ENCODE data around the gene PHACTR1.

PHACTR1 gene

DNA sequence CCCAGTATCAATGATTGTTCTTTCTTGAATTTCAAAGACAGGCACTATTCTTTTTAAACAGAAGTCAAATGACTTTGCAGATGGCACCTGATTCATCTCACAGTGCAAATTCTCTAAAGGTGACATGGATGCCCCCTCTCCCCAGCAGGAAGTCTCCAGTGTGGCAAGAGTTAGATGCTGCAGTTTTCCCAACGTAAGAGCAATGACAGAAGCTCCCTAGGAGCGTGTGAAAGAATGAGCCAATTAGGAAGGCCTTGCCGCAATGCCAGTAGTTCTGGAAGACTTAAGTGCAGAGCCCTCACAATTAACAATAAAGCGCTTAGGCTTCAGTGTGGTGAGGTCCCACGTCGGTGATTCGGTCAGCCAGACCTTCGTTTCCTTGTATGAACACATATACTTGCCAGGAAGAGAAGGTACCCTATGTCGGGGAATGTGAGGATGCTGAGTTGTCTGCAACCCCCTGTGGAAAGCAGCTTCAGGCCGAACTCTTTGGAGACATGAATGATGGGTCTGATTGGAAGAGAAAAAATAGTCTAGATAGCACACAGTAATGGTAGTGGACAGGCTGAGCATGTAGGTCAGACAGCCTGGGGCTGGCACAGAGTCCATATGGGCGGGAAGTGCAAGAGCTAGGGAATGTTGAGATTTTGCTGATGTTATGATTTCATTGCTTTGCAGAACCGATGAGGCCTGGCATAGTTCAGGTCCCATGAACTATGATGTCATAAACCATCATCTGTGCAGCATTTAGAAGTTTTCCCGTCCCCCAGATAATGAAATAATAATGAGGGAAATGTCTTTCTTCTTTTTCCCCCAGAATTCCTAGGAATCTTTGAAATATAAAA is 132.6 kb downstream of the PHACTR1 start:
- DNase-seq (ENCODE audit: low read depth in 1 of 2, low spot score in 1 of 2), result no peak

DNA sequence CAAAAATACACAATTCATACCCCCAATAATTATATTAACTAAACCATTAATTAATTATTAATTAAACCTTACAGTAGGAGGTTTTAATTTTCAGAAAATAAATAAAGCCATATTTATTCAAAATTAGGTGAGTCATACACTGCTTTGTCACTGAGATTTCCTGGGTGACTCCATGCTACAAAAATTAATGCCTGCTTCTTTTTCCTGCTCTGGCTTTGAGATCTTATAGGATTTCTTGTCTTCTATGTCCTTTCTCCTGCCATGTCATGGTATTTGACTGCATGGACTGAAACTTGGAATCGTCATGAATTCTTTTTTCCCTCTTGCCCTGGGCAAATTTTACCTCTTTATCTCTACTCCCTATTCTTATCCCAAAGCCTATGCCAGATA is 133.2 kb downstream of the PHACTR1 start:
- no peak for DNase-seq (ENCODE audit: low read depth in 1 of 2, low spot score in 1 of 2)

DNA sequence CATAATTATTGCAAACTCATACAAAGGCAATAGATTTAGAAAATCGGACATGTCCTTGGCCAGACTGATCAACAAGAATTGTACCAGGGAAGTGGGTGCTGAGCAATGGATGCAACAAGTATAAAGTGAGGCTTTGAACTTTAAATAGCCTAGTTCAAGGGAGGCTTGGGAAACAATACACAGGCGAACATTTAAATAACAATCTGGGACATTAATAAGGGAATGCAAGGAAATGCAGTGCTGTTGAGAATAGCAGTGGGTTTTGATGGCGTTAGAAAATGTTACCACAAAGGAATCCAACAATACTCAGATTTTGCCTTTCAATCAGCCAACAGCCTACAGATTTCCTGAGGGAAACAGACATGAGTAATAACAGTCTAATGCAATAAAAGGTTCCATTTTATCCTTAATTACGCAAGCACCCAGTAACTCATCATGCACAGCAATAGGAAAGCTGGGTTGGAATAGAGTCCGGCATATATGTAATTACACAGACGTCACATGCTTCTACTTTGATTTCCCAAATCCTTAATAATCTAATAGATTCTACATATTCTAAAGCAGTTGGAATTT is 134.6 kb downstream of the PHACTR1 start:
- DNase-seq (ENCODE audit: low read depth in 1 of 2, low spot score in 1 of 2), result no peak

DNA sequence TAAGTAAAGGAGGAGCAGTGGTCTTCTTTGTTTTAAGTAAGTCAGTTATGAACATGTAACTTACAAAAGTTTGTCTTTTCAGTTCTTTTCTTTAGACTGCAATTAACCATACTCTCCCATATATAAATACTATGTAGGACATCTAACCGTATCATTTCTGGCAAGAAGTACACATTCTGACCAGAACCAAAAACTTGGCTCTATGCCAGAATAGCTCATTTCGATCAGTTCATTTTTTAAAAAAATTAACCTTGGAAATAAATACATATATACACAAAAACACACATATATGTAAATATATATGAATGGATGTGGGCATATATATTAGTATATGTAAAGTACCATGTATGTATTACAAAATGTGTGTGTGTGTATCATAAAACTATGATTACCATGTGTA is 145.0 kb downstream of the PHACTR1 start:
- no peak for DNase-seq (ENCODE audit: low read depth in 1 of 2, low spot score in 1 of 2)

DNA sequence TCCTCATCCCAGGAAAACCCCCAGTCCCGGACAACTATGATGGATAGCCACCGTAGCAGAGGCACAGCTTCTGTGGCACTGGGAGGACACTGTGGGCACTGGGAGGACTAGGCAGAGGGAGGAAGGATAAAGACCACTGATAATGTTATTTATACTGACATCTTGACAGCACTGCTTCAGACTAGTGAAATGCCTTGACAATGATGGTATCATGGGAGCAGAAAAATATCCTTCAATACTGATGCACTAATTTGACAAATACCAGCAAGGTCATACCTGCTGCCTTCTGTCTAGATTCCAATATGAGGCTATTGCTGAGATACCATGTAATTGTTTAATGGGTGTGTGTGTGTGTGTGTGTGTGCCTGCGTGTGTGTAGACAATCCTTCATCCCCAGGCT is 148.6 kb downstream of the PHACTR1 start:
- no peak for DNase-seq (ENCODE audit: low read depth in 1 of 2, low spot score in 1 of 2)

DNA sequence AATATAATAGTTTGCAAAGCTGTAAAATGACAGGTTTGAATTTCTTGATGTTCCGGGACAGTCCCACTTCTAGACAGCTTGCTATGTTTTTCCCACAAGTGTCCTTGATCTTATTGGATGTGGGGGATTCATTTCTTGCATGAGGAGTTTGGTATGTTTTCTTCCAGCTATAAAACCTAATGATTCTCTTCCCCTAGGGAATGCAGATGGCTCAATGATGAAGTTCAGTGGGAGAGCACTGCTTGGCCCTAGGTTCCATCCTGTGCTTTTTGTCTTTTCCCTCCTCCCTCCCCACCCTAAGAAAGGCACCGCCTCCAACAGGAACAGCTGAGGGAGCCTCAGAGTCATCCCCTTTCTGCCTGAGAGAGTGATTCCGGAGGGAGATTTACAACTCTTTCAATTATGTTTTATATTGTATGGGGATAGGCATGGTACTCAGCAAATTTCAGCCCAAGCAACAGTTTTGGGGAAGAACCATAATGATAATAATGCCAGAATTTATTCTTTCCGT is 149.2 kb downstream of the PHACTR1 start:
- DNase-seq (ENCODE audit: low read depth in 1 of 2, low spot score in 1 of 2), result no peak

DNA sequence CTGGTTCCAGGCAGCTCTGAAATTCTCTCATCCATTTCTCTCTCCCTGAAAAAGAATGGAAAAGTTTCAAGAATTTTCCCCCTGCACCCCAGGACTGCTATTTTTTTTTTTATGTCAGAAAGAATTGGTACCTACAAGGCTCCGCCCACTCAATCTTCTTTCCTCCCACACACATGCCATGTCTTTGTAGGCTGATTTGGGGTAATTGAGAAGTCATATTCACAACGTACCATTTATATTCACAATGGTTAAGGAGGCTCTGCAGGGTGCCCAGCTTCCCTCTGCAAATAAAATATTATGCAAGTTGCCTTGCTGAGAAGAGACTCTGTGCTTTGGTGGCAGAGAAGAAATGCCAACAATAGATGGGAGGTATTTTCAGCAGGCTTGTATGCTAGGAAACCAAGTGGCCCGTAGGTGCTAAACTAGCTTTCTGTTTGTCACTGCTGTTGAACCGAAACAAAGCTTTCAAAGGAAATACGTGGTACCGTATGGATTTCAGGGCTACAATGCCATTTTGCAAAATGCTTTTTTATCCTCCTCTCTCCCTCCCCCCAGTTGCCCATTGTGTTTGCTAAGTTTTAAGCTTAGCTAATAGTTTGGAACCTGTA is 150.0 kb downstream of the PHACTR1 start:
- no peak for DNase-seq (ENCODE audit: low read depth in 1 of 2, low spot score in 1 of 2)

DNA sequence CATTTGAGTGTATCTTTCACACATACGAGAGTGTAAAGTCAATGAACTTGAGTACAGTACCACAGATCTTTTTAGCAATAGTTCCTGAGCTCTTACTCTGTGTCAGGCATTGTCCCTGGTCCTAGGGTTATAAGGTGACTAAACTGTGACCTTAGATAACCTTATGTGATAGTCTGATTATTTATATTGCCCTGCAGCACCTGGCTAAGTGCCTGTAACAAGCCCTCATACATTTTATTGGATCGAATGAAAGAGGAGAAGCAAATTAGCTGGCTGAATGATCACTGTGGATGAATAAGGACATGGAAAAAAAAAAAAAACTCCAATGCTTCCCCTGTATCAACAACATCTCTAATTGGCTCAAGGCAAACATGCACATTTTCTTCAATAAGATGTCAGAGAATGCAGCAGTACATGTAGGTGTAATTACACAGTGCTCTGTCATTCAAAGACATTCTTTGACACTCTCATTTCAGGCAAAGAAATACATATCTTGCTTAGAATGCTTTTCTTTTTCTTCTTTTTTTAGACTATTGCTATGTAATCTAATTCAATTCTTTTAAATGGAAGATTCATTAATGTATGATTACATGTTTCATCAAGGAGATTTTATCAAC is 153.4 kb downstream of the PHACTR1 start:
- DNase-seq (ENCODE audit: low read depth in 1 of 2, low spot score in 1 of 2), result no peak

DNA sequence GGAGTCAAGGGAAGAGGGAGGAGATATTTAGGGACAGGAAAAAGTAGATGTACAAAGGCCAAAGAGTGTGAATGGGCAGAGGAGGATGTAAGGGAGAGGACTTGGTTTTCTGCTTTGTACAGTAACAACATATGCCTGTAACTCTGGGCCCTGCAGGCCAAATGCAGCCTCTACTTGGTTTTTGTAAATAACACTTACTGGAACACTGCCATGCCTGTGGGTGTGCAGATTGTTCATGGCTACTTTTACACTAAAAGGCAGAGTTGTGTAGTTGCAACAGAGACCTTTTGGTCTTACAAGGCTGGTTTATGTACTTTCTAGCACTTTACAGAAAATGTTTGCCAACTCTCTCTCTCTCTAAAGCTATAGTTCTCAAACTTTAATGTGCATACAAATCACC is 157.1 kb downstream of the PHACTR1 start:
- DNase-seq (ENCODE audit: low read depth in 1 of 2, low spot score in 1 of 2), result no peak

DNA sequence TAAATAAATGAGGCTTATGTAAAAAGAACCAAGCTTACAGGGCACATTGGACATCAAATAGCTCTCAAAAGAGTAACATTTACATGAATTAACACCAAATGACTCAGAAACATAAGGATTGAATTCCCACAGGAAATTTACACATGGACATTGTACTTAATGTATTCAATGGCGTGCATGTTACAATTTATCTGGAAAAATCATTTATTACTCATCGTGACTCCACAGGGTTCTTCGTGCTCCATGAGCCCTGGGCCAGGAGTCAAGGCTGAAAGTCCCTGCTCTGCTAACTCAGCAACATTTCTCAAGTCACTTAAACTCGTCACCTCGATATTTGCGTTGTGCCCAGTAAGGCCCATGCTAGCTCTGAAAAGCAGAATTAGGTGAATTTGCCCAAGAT is 158.5 kb downstream of the PHACTR1 start:
- no peak for DNase-seq (ENCODE audit: low read depth in 1 of 2, low spot score in 1 of 2)

DNA sequence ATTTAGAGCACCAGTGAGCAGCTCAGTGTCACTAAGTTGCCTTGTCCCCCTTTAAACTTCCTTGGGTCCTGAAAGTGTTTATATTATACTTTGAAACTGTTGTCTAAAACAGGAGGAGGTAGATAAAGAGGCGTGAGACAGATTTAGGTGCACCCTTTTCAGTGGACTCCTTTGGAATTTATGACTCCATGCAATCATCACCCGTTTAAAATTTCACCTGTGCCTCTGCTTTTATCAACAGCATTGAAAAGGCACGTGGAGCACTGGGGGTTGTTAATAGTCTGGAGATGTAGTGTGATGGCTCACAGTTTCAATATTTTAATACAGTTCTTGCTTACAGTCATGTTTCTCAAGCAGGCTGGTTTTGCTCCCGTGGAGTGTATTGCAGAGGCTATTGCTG is 162.2 kb downstream of the PHACTR1 start:
- DNase-seq (ENCODE audit: low read depth in 1 of 2, low spot score in 1 of 2), result no peak

DNA sequence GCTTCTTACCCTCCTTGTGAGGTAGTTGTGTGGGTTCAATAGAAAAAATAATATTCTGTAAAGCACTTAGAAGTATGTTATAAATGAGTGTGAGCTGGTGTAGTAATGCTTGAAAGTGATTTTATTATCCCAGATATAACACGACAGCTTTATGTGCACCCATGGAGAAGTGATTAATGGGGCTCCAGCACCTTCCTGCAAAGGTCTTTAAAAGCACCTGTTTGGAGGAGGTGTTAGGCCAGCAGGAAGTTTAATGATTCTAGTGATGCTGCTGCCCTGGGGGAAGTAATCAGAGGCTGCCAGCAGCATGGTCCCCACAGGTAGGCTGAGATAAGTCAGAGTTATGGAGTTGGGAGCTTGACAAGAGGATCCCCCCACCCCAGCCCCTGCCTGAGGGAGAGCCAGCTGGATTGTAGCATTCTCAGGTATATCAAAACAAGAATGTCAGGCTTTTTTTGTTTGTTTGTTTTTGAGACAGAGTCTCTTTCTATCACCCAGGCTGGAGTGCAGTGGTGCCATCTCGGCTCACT is 166.3 kb downstream of the PHACTR1 start:
- DNase-seq (ENCODE audit: low read depth in 1 of 2, low spot score in 1 of 2), result no peak

DNA sequence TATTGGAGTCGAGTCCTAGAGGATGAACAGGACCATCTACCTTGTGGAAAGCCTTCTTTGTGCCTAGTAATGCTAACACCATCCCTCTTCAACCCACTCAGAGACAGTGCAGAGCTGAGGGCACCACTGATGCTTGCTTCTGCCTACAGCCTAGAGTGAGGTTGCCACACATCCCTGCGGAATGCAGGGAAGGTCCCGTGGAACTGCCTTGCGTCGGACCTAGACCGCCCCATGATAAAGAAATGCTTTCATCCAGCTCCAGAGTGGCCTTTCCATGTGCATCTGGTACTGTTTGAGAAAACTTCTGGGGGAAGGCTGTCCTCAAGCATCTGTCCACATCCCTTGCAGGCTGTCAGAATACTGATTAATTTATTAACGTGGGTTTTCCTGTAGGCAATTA is 168.4 kb downstream of the PHACTR1 start:
- no peak for DNase-seq (ENCODE audit: low read depth in 1 of 2, low spot score in 1 of 2)

DNA sequence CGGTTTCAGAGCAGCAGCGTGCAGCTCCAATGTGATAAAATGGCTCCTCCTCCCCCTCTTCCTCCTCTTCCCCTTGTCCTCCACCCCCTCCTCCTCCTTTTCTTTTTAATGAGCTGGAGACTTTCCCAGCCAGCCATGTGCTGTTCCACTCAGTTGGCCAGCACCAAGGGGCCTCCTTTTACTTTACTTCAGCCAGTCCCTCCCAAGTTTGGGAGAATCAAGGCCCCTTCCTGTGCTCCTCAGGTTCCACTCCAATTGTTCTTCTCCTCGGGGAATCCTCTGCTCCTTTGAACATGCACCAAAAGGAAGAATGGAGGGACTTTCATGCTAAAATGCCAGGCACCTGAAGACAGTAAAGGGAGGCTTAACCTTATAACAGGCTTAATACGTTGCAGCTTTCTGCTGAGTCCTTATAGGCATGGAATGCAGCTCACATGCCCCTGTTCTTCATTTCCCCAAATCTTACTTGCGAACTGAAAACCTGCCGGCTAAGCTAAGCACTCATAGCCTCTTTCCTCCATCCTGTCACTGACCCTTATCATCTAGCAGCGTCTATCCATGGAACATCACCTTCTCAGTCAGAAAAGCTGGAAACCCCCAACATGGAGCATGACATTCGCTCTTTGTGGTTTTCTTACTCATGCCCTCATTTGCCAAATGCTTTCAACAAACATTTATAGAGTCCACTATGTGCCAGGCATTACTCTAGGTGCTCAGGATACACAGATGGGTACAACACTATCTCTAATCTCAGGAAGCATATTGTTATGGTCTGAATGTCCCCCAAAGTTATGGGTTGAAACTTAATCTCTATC is 170.6 kb downstream of the PHACTR1 start:
- DNase-seq (ENCODE audit: low read depth in 1 of 2, low spot score in 1 of 2), result no peak

DNA sequence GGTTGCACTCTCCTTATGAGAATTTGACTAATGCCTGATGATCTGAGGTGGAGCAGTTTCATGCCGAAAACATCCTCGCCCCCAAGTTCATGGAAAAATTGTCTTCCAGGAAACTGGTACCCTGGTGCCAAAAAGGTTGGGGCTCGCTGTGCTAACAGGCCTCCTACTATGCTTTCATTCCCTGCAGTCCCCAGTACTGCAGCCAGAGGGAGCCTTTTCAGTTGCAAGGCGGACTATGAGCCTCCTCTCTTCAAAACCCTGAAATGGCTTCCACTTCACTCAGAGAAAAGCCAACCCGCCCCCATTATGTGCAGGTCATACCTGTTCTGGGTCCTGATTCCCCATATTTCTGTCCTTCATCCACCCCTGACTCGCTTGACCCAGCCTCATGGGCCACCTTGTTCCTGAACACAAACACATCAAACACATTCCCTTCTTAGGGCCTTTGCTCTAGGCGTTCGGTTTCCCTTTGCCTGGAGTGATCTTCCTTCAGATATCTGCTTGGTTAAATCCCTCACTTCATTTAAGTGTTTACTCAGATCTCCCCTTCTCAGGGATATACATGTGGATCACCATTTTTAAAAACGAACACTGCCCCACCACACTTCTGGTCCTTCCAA is 173.7 kb downstream of the PHACTR1 start:
- DNase-seq (ENCODE audit: low read depth in 1 of 2, low spot score in 1 of 2), result no peak

DNA sequence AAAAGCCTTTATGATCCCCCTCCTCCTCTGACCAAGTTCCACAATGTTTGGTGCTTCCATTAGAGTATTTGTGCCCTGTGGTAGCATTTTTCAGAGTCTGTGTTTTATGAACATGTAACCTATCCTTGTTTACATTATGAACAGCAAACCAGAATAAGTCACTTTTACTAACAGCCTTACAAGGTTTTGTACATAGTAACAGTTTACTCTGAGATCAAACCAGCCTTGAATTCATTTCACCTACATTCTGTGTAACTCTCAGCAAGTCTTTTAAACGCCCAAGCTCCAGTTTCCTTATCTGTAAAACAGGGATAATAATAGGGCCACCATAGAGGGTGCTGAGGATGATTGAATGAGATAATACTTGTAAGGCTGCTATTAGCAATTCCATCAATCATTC is 175.0 kb downstream of the PHACTR1 start:
- no peak for DNase-seq (ENCODE audit: low read depth in 1 of 2, low spot score in 1 of 2)

DNA sequence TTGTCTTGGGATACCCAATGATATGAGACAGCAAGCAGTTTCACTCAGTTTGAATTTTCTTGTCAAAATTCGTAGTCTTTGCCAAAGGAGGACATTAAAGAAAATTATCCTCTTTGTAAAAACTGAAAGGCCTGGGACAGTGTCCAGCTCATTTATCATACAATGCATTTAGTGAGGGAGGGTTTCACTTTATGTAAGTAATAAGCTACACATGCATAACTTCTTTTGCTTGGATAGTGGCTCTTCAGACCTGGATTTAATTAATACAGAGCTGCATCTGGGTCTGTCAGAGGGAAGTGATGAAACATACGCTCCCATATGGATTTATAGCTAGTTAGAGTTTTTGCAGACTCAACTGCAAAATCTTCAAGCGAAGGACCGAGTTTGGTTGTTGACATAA is 175.6 kb downstream of the PHACTR1 start:
- DNase-seq (ENCODE audit: low read depth in 1 of 2, low spot score in 1 of 2), result no peak

DNA sequence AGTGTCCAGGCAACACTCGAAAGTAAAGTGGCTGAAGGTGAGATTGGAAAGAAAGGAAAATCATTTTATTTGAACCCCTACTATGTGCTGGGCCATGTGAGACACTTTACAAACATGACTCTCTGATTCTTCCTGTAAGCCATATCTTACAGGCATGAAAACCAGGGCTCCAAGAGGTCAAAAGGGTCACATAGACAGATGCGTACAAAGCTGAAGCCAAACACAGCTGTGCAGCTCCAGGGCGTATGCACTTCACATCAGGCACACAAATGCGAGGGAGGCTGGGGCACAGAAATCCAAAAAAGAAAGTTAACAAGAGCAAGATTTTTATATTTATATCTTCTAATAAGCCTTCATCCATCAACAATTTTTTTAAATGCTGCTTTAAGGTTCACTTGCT is 176.5 kb downstream of the PHACTR1 start:
- DNase-seq (ENCODE audit: low read depth in 1 of 2, low spot score in 1 of 2), result no peak

DNA sequence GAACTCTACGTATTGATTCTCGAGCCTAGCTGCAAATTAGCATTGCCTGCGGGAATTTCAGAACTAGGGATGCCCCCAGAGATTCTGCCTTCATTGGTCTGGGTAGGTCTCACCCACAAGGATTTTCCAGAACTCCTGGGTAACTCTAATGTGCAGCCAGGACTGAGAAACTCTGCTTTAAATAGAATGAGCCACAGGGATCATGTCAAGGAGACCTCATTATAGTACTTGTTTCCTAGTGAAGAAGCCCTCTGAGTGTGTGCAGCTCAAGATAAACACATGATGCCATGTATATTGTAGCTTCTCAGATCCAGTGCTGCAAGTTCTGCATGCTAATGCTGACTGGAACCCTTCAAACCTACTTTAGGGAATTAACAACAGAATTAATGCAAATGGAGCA is 179.2 kb downstream of the PHACTR1 start:
- DNase-seq (ENCODE audit: low read depth in 1 of 2, low spot score in 1 of 2), result no peak

DNA sequence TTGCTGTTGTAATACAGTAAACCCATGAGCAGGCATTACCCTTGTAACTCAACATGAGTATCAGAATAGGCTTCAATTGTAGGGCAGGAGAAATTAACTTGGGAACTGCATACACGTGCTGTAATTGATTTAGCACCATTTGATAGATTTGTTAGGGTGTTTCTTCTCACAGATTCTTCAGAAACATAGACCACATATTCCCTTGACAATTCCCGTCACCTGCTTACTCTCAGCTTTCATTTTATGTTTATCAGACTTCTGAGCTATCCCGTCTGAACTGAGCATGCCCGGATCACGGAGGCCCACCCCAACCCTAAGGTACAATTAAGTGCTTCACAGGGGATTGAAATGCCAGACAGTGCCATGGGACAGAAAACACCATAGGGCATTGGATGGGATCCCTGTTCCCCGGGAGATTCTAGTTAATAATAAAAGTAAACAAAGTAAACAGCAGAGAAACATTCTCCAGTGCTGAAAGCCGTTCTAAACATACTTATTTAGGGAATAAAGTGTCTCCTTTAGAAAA is 179.7 kb downstream of the PHACTR1 start:
- DNase-seq (ENCODE audit: low read depth in 1 of 2, low spot score in 1 of 2), result no peak

Measured in activated T-helper 1 cell treated with anti-CD3 and anti-CD28 coated beads, Interleukin-2, amount 50 U/mL, for 16 hours (primary cell).